ENCODE data around the gene CACUL1. TPM values are rescaled to one million over a fixed set of nuclear protein-coding genes. Genes with fewer than 3 reads are reported as not detected.

The CACUL1 gene
- total RNA-seq, 1 experiment from 2014 or later, result 38.5 TPM

DNA sequence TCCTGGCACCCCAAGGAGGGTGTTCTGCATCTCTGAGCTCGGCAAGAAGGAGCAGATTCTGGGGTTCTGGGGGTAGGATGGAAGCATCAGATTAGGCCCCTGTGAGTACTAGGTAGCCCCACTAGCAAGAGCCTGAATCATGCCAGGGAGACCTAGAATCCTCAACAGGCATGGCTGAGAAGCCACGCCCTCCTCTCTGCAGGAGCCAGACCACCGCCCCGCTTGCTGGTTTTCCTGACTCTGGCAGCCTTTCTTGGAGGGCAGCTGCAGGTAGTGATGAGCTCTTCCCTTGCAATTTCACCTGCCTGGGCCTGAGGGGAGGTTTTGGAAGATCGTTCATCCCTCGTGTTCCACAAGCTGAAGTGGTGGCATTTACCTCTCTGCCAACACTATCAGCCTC, 90.4 kb downstream of the CACUL1 start:
- Histone ChIP-seq H3K27ac (ENCODE audit: insufficient read length, low read depth, low read length) (no peak overlapping the region), H3K23me2 (ENCODE audit: insufficient read length, low read depth, low read length, poor library complexity, severe bottlenecking) (no peaks in the 10 kb centered on the region), H3K9me3 (ENCODE audit: control insufficient read depth, low read depth, low read length) (no peaks in the 10 kb centered on the region), H3K56ac (ENCODE audit: insufficient read length, low read depth, low read length) (no peak overlapping the region), H2BK20ac (ENCODE audit: low read depth, low read length, poor library complexity, severe bottlenecking) (no peak overlapping the region), H3K79me1 (ENCODE audit: insufficient read depth, low read depth, low read length, poor library complexity, severe bottlenecking) (no peaks in the 10 kb centered on the region), H4K91ac (ENCODE audit: insufficient read length, low read depth, low read length) (no peak overlapping the region), H4K8ac (replicated peaks; ENCODE audit: insufficient read length, low read depth, low read length) (no peak overlapping the region), H3K9ac (ENCODE audit: extremely low read depth, insufficient read length, low read length) (no peak overlapping the region), H3K79me2 (ENCODE audit: insufficient read depth, low read length) (no peaks in the 10 kb centered on the region), H3K23ac (ENCODE audit: insufficient read length, low read depth, low read length) (no peak overlapping the region), H2BK15ac (ENCODE audit: low read depth, low read length) (no peak overlapping the region), H3K4me2 (ENCODE audit: insufficient read depth, insufficient read length, low read length) (no peak overlapping the region), H2BK12ac (ENCODE audit: insufficient read length, low read depth, low read length) (no peak overlapping the region), H3K18ac (ENCODE audit: insufficient read length, low read depth, low read length) (no peak overlapping the region), H3K14ac (ENCODE audit: insufficient read depth, low read length) (no peak overlapping the region), H2AK5ac (ENCODE audit: insufficient read length, low read length) (no peak overlapping the region), H2BK120ac (ENCODE audit: low read depth, low read length, poor library complexity, severe bottlenecking) (no peak overlapping the region), H3K27me3 (ENCODE audit: insufficient read depth, low read length) (no peaks in the 10 kb centered on the region), H3K4ac (ENCODE audit: low read depth, low read length) (no peak overlapping the region), H3K4me1 (ENCODE audit: insufficient read depth, low read length) (no peaks in the 10 kb centered on the region), H3T11ph (ENCODE audit: low read length) (no peak overlapping the region), H4K5ac (ENCODE audit: insufficient read length, low read depth, low read length) (no peak overlapping the region), H2AFZ (ENCODE audit: low read length) (no peak overlapping the region), H2BK5ac (ENCODE audit: insufficient read length, low read length) (no peak overlapping the region), H4K20me1 (ENCODE audit: control insufficient read depth, insufficient read depth, insufficient read length) (no peaks in the 10 kb centered on the region)
- Mint-ChIP-seq H3K27me3 (ENCODE audit: low read depth) (peaks cover 12% of the 10 kb centered on the region), H3K4me3 (no peak overlapping the region), H3K36me3 (ENCODE audit: insufficient read depth in 1 of 3, low read depth in 3 of 3) (no peaks in the 10 kb centered on the region), H3K4me1 (peaks cover 5 to 10% of the 10 kb centered on the region in 2 experiments), H3K27ac (no peak overlapping the region; a peak in 1 of 7 replicates), H3K9me3 (peaks cover 0 to 3% of the 10 kb centered on the region in 2 experiments; a peak in 2 of 5 replicates)
- WGBS (ENCODE audit: extremely low coverage, insufficient read length, low lambda C conversion rate), result no CpG with 5 or more reads among the region's 6 CpGs
- TF ChIP-seq CTCF (conservative IDR thresholded peaks at IDR 0.05), result no peak
- DNase-seq, result no peak

Data from H9 (cell line).